ENCODE results near the gene AGRN.
"Not testable (repeated sequence)": the region's sequence is repeated elsewhere in the genome, so short reads cannot be mapped to it uniquely, and the experiment has no call there.

Gene AGRN

DNA sequence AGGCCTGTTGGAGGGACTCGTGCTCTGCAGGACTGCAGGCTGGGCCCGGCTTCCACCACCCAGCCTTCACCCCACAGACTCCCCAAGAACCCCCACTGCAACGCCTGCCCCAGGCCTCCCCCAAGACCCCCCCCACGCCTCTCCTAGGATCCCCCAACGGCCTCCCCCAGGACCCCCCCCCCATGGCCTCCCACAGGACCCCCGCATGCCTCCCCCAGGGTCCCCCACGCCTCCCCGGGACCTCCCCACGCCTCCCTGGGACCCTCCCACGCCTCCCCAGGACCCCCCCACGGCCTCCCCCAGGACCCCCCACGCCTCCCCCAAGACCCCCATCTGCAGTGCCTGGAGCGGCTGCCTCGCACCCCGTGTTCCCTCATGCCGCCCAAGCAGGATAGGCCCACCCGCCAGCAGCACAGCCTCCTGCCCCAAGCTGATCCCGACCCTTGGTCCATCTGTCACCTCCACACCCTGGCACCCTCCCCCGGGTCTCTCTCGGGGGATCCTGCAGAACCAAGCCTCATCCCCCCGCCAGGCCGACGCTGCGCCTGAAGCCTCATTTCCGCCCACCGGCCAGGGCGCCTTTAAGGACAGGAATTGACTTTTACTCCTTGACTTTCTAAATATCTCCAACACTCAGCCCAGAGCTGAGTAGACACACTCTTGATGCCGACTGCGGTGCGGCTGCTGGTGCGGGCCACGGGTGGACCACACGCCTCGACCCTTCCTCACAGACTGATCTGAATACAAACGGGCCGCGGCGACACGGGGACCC, 68.3 kb downstream of the AGRN start:
- in situ Hi-C loops (cut with HindIII; ENCODE audit: low sequenced_read_pairs): no loop called here

DNA sequence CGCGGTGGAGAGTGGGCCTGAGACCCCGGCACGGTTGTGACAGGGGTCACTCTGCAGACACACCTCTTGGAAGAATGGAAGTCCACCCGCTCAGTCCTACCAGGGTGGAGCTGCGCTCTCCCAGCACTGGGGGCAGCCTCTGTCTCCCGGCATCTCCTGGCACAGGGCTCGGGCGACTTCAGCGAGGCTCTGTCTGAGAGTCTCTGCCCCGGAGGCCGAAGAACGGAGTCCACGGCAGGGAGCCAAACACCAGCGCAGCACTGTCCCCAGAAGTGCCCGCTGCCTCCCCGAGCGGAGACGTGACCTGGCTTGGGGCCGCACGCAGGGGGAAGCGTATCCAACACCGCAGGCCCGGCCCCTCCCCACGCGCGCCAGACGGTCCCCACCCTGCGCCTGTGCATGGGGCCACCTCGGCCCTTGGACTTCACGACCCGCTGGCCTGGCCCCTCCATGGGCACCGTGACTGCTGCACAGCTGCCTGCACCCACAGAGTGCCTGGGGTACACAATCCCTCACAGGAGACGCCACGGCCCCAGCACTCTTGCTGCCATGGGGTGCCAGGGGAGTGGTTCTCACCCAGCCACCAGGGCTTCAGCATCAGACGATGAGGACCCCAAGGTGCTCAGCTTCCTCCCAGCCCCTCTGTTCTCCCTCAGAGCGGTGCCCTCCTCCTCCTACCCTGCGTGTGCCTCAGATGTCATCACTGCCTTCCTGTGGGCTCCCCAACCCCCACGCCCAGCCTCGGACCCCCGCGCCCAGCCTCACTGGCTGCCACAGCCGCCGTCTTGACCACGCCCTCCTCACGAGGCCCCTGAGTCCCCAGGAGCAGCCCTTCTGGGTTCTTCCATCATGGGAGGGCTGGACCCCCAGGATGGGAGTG, 69.1 kb downstream of the AGRN start:
- in situ Hi-C loops (cut with HindIII; ENCODE audit: low sequenced_read_pairs): no loop called here

DNA sequence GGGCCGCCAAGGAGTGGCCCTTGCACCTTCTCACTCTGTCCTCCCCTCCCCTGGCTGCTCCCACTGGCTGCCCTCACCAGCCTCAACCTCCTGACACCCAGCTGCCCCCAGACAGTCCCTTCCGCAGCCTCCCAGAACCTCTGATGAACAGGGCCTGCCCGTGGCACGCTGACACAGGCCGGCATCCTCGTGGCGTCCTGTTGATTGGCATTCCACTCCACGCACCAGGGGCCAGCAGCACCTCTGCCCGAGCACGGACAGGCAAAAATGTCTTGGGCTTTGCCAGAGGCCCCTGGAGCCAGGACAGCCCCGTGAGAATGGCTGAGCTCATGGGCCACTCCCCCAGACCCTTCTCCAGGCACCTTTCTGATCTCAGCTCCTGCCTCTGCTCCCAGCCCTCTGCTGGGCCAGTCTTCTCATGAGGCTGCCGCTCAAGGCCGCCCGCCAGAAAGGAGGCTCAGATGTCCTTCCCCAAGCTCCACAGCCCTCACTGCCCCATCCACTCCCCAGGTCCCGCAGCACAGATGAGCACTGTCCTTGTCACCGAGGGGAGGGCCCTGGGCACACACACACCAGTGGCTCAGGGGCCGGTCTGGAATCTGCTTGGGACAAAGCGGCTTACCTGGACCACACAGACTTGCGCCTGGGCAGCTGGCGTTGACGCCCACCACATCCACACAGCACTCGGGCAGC, 70.0 kb downstream of the AGRN start:
- in situ Hi-C loops (cut with HindIII; ENCODE audit: low sequenced_read_pairs): no loop called here

DNA sequence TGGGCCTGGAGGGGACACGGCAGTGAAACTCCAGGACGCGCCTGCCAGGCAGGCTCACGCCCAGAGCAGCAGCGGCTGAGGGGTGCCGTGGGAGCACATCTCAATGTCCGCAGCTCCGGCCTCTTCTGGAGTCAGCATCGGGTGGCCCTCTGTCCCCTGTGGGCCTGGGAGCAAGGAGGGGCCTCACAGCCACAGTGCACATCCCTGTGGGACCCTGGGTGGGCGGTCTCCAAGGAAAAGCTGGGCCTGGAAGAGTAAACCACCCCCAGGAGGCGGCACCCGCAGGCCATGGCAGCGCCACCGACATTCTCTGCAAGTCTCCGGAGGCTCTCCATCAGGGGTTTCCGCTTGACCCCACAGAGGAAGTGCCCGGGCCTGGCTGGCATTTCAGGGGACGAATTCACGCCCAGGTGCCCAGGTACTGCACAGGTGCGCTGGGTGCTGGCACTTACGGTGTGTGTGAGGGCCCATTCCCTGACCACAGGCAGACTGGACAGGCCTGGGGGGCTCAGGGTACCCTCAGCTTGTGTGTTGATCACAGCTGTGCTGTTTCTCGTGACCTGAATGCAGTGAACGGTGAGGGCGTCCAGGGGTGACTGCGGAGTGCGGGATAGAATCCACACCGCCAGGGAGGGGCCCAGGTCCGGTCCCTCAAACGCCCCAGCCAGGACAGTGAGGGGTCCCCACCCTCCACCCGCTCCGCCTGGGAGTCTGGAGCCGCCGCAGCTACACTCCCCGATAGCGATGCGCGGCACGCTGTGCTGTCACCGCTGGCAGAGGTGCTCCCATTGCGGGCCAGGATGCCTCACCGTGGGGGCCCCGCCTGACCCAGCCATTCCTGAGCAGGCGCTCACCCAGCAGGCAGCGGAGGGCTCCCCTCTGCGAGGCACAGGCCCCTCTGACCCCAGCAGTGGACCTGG, 70.8 kb downstream of the AGRN start:
- in situ Hi-C loops (cut with HindIII; ENCODE audit: low sequenced_read_pairs): no loop called here

DNA sequence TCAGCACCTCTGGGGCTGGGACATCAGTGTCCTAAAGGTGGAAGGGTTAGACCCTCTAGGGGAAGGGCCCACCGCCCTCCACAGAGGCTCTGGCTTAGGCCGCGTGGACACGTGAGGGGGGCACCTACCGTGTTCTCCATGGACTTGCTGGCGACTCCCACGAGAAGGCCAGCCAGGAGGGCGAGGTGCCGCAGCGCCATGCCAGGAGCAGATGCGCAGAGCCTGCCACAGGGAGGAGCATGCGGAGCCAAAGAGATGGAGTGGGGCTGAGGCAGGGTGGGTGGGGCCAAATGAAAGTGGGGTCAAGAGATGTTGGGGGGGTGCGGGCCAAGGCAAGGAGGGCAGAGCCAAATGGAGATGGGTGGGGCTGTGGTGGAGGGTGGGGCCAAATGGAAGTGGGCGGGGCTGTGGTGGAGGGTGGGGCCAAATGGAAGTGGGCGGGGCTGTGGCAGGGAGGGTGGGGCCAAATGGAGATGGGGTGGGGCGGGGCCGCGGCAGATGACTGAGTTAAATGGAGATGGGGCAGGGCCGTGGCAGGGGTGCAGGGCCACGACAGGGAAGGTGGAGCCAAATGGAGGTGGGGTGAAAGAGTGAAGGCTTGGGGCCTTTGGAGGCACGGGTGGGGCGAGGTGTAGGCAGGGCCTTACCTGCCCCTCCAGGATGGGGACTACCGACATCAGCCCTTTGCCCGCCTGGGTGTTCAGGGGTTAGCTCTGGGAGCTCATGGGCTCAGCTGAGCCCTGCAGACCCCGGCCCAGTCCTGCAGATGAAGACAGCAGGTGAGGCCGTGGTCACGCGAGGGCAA, 71.6 kb downstream of the AGRN start:
- in situ Hi-C loops (cut with HindIII; ENCODE audit: low sequenced_read_pairs): no loop called here

DNA sequence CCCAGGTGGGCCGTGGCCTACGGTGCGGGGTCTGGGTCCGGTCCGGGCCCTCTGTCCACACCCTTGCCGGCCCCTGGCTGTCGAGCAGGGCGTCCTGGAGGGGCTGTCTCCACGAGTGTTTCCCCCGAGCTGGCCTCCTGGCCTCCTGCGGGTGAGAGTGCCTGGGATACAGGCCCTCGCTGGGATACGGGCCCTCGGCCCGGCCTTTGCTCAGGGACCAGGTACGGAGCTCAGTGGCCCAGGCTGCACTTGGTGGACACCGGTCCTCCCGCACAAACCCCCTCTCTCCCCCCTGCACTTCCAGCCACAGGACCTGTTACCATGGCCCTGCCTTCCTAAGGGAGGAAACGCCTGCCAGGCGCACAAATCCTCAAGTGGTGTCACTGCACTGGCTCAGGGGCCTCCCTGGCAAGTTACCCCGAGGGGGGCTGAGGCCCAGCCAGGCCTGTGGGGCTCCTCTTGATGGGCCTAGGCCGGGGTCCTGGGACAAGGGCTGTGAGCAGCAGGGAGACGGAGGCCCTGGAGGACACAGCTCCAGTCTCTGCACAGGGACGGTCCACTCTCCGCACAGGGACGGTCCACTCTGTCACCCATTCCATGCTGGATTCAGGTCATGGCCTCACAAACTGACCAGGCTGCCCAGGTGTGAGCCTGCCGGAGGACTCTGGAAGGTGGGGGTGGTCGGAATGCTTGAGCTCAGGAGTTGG, 72.4 kb downstream of the AGRN start:
- in situ Hi-C loops (cut with HindIII; ENCODE audit: low sequenced_read_pairs): no loop called here

DNA sequence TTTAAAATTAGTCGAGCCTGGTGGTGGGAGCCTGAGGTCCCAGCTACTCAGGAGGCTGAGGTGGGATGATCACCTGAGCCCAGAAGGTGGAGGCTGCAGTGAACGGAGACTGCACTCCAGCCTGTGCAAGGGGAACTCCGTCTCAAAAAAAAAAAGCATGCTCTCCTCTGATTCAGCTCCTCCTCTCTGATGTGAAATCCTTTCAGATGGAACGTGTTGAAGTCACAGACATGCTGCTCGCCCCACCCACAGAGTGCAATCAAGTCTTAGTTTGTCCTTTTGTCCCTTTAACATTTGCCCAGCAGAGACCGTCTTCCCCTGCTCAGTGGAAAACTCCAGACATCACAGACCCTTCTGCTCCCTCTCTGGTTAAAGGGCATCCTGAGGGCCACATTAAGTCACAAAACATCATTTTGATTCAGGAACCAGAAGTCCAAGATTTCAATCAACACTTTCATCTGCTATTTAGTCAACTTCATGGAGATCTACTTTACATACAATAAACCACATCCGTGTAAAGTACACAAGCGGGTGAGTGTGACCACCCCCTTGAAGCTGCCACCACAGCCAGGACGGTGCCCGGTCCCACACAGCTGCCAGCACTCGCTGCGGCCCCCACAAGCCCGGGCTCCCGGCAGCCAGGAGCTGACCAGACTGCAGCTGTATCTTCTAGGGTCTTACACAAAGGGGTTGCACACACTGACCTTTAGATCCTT, 73.1 kb downstream of the AGRN start:
- in situ Hi-C loops (cut with HindIII; ENCODE audit: low sequenced_read_pairs): no loop called here

DNA sequence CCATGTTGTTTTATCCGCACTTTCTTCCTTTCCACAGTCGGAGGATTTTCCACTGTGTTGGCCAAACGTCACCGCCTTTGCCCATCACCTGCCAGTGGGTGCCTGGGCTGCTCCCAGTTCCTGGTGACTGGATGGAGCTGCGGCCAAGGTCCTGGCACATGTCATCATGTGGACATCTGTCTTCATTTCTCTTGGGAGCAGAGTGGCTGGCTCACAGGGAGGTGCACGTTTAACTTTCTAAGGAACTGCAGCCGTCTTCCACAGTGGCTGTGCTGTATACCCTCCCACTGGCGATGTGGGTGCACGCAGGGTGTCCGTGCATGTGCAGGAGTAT, 73.7 kb downstream of the AGRN start:
- in situ Hi-C loops (cut with HindIII; ENCODE audit: low sequenced_read_pairs): no loop called here

DNA sequence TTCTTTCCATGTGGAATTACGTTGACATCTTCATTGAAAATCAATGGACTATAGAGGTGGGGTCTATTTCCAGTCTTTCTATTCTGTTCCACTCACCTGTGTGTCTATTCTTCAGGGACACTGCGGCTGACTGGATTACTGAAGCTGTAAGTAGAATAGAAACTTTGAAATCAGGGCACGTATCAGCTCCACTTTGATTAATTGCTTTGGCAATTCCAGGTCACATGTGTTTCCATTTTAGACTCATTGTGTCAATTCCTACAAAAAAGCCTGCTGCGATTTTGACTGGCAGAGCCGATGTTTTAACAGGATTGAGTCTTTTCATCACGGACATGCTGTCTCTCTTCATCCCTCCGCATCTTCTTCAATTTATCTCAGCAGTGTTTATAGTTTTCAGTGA, 75.1 kb downstream of the AGRN start:
- in situ Hi-C loops (cut with HindIII; ENCODE audit: low sequenced_read_pairs): no loop called here

DNA sequence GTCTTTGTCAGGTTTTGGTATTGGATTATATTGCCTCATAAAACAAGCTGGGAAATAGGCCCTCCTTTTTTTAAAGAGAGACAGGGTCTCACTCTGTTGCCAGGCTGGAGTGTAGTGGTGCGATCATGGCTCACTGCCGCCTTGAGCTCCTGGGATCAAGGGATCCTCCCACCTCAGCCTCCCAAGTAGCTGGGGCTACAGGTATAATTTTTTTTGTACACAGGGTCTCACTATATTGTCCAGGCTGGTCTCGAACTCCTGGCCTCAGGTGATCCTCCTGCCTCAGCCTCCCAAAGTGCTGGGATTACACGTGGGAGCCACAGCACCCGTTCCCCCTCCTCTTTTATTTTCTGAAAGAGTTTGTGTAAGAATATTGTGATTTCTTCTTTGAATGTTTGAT, 76.2 kb downstream of the AGRN start:
- in situ Hi-C loops (cut with HindIII; ENCODE audit: low sequenced_read_pairs): not testable (repeated sequence)

DNA sequence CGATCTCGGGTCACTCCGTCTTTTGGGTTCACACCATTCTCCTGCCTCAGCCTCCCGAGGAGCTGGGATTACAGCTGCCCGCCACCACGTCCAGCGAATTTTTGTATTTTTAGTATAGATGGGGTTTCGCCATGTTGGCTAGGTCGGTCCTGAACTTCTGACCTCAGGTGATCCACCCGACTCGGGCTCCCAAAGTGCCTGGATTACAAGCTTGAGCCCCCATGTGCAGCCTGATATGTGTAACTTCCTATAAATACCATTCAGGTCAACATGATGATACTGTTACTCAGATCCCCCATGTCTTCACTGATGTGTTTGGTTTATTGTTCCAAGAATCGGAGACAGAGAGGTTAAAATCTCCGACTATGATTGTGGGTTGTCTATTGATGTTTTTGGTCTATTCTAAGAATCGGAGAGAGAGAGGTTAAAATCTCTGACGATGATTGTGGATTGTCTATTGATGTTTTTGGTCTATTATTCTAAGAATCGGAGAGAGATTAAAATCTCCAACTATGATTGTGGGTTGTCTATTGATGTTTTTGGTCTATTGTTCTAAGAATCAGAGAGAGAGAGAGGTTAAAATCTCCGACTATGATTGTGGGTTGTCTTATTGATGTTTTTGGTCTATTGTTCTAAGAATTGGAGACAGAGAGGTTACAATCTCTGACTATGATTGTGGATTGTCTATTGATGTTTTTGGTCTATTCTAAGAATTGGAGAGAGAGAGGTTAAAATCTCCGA, 78.9 kb downstream of the AGRN start:
- in situ Hi-C loops (cut with HindIII; ENCODE audit: low sequenced_read_pairs): no loop called here

DNA sequence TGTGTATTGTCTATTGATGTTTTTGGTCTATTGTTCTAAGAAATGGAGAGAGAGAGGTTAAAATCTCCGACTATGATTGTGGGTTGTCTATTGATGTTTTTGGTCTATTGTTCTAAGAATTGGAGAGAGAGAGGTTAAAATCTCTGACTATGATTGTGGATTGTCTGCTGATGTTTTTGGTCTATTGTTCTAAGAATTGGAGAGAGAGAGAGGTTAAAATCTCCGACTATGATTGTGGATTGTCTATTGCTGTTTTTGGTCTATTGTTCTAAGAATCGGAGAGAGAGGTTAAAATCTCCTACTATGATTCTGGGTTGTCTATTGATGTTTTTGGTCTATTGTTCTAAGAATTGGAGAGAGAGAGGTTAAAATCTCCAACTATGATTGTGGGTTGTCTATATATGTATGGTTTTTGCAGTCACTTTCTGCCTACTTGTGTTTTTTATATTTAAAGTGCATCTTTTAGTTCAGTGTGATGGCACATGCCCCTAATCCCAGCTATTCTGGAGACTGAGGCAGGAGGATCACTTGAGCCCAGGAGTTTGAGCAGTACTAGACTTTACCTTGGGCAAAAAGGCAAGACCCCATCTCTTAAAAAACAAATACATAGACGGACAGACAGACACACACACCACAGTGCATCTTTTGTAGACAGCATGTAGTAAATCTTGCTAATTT, 79.7 kb downstream of the AGRN start:
- in situ Hi-C loops (cut with HindIII; ENCODE audit: low sequenced_read_pairs): no loop called here

DNA sequence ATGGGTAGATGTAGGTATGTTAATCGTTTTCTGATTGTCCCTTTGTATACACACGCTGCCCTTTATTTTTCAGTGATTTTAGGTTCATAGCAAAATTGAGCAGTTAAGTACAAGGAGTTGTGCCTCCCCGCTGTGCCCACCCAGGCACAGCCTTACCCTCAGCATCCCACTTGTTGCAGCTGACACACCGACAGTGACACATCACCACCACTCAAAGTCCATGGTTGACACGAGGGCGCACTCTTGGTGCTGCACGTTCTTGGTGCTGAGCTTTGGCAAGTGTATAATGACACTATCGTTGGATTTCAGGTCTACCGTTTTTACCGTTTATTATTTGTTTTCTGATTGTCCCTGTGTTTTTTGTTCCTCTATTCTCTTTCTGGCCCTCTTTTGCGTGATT, 80.4 kb downstream of the AGRN start:
- in situ Hi-C loops (cut with HindIII; ENCODE audit: low sequenced_read_pairs): no loop called here

DNA sequence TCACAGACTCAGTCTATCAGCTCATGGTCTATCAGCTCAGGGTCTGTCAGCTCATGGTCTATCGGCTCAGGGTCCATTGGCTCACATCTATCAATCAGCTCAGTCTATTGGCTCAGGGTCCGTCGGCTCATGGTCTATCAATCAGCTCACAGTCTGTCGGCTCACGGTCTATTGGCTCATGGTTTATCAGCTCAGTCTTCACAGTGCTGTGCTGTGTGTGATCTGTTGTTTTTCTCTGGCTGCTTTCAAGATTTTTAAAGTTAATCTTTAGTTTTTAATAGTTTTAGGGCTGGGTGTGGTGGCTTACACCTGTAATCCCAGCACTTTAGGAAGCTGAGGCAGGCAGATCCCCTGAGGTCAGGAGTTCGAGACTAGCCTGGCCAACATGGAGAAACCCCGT, 81.6 kb downstream of the AGRN start:
- in situ Hi-C loops (cut with HindIII; ENCODE audit: low sequenced_read_pairs): no loop called here

DNA sequence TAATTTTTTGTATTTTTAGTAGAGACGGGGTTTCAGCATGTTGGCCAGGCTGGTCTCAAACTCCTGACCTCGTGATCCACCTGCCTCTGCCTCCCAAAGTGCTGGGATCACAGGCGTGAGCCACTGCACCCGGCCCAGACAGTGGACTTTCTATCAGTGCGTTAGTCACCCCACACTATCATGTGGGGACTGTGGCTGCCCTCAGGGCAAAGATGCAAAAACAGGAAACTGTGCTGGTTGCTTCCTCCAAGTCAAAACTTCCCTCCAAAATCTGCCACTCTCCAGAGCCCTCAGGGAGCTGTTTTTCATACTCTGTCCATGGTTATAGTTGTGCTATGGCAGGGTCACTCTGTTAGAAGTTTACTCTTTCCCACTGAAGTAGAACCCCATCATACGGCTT, 84.2 kb downstream of the AGRN start:
- in situ Hi-C loops (cut with HindIII; ENCODE audit: low sequenced_read_pairs): not testable (repeated sequence)

Measured in endothelial cell of hepatic sinusoid (primary cell).